ENCODE measurements around the gene FRMD4A.

DNA sequence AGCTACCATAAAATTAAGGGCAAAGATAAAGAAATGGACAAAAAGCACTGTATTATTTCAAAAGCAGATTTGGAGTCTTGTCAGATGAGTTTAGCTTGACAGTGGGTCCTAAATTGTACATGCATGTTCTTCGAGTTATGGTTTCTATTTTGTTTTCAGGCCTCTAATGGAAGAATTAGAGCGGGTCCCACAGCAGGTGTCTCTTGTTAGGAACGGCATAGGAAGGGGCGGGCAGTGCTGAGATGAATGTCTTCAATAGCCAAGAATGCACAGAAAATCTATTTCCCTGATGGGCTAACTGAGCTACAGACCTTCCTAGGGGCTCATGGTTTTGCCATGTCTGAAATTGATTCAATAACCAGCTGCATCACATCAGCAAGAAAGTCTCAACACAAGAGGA lies 304.4 kb downstream of the FRMD4A start:
- TF ChIP-seq CTCF (IDR thresholded peaks at IDR 0.05) (no peak), POLR2A (IDR thresholded peaks at IDR 0.05) (no peak)

All from heart left ventricle (tissue), 13 donors.